Naive thymus-derived CD8-positive, alpha-beta T cell (primary cell): ENCODE data around the gene CLUH. TPM values are rescaled to one million over a fixed set of nuclear protein-coding genes. Genes with fewer than 3 reads are reported as not detected.

ENCODE experiments used
- ATAC-seq, 2 donors: fragments of 150-1000 bp; cut with Tn5 transposase in 1 of 2; sonication (Bioruptor Pico), chemical (Tn5 transposase) in 1 of 2; 1 replicate in 1 of 2; 2 replicates in 1 of 2; pipeline ENCODE4 v1.10.0; 2021; ENCODE audit warnings: mild to moderate bottlenecking in 2 of 2, moderate library complexity in 2 of 2
- POLR2A ChIA-PET: fragments of 350-600 bp; sonication (Branson Sonifier 250); formaldehyde crosslinking; loops from one replicate; lab custom pipeline; 2021; ENCODE audit warnings: antibody characterized with exemption; lab: Charles Lee
- DNase-seq, 10 donors: peaks; one replicate each; pipeline versions ENCODE4 v3.0.0 to v3.0.0-alpha.2; 2020 to 2022
- H3K27ac Mint-ChIP-seq, 10 donors: one replicate each; pipeline ENCODE4 v1.8.0; 2020 to 2022; ENCODE audit warnings: mild to moderate bottlenecking in 10 of 10, mixed read lengths in 10 of 10, moderate library complexity in 4 of 10, inconsistent platforms in 1 of 10
- H3K27me3 Mint-ChIP-seq, 5 donors: one replicate each; pipeline ENCODE4 v1.8.0; 2021 to 2022; ENCODE audit warnings: mixed read lengths in 5 of 5
- H3K36me3 Mint-ChIP-seq, 3 donors: one replicate each; pipeline ENCODE4 v1.8.0; 2020 to 2022; ENCODE audit warnings: mixed read lengths in 3 of 3, mild to moderate bottlenecking in 2 of 3, inconsistent platforms in 1 of 3
- H3K4me1 Mint-ChIP-seq, 4 donors: one replicate each; pipeline ENCODE4 v1.8.0; 2021 to 2022; ENCODE audit warnings: mixed read lengths in 4 of 4
- H3K4me3 Mint-ChIP-seq, 10 donors: one replicate each; pipeline ENCODE4 v1.8.0; 2020 to 2022; ENCODE audit warnings: mild to moderate bottlenecking in 10 of 10, mixed read lengths in 10 of 10, moderate library complexity in 6 of 10, inconsistent platforms in 1 of 10
- H3K9me3 Mint-ChIP-seq, 9 donors: one replicate each; pipeline ENCODE4 v1.8.0; 2020 to 2022; ENCODE audit warnings: mixed read lengths in 9 of 9, mild to moderate bottlenecking in 3 of 9, inconsistent platforms in 1 of 9, moderate library complexity in 1 of 9
- polyA plus RNA-seq, 3 donors: library from polyadenylated mRNA; unstranded; fragments of 300-500 nt; fragmentation: Illumina TruSeq; gene quantifications; one replicate each; pipeline ENCODE4 v1.2.3, GENCODE V29; 2021
- total RNA-seq, 8 experiments: library from RNA in 2 of 8; stranded (reverse) in 2 of 8; gene quantifications; one replicate each; pipeline ENCODE4 v1.2.3 and lab custom pipeline; 2021 to 2026

Gene CLUH, protein sequence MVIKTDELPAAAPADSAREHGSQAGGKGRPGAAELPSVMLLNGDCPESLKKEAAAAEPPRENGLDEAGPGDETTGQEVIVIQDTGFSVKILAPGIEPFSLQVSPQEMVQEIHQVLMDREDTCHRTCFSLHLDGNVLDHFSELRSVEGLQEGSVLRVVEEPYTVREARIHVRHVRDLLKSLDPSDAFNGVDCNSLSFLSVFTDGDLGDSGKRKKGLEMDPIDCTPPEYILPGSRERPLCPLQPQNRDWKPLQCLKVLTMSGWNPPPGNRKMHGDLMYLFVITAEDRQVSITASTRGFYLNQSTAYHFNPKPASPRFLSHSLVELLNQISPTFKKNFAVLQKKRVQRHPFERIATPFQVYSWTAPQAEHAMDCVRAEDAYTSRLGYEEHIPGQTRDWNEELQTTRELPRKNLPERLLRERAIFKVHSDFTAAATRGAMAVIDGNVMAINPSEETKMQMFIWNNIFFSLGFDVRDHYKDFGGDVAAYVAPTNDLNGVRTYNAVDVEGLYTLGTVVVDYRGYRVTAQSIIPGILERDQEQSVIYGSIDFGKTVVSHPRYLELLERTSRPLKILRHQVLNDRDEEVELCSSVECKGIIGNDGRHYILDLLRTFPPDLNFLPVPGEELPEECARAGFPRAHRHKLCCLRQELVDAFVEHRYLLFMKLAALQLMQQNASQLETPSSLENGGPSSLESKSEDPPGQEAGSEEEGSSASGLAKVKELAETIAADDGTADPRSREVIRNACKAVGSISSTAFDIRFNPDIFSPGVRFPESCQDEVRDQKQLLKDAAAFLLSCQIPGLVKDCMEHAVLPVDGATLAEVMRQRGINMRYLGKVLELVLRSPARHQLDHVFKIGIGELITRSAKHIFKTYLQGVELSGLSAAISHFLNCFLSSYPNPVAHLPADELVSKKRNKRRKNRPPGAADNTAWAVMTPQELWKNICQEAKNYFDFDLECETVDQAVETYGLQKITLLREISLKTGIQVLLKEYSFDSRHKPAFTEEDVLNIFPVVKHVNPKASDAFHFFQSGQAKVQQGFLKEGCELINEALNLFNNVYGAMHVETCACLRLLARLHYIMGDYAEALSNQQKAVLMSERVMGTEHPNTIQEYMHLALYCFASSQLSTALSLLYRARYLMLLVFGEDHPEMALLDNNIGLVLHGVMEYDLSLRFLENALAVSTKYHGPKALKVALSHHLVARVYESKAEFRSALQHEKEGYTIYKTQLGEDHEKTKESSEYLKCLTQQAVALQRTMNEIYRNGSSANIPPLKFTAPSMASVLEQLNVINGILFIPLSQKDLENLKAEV (N-terminal part only)
- 10 to 100 TPM; 48.6 to 57.1 TPM for total RNA-seq
- polyA plus RNA-seq: 10 to 100 TPM in 1 of 3 donors, 1 to 10 TPM in 2; 8.2 to 15.3 (median 8.7) TPM
- 43.8 to 437 (median 80.3) reads per million in 6 experiments for total RNA-seq (lab: John Stamatoyannopoulos, UW)

DNA sequence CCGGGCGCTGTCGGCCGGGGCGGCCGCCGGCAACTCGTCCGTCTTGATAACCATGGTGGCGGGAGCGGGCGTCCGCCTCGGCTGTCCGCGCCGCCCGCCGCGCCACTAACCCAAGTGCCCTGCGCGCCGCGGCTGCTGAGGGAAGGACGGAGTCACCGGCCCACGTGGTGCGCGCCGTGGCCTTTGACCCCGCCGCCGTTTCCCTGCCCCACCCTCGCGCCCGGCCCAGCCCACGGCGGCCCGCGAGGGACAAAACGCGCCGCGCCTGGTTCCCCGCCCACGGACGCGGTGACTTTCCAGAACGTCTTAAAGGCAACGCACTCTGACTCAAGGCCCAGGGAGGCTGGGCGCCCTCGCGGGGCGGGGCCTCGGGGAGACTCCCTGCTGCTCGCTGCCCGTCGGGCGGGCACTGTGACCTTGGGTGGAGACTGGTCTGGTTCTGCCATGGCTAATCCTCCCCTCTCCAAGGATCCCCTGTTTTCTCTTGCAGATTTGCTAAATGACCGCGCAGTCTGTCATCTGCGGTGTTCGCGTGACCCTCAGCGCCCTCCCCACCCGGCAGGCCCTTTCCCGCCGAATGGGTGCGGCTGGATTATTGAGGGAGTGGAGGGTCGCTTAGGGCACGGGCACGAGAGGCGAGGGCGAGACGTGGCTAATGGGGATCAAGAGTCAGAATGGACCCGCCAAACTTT lies at the start of gene CLUH:
Gene CLUH, minus strand, starts transcription at position 157 of the 692 bp plus-strand sequence. Its CDS starts 103 bp downstream, at position 54.
- ATAC-seq: peak; percentile 92 to 93
- Mint-ChIP-seq H3K9me3 (no peaks in the 10 kb centered on the region), H3K27ac (peak within 1 kb of the TSS; percentile 69 to 92 (median 86)), H3K27me3 (no peaks in the 10 kb centered on the region), H3K36me3 (no peaks in the 10 kb centered on the region), H3K4me3 (peak within 1 kb of the TSS; percentile 80 to 93 (median 87)), H3K4me1 (peaks cover 28 to 48% (median 42%) of the 10 kb centered on the region in 4 donors)
- POLR2A ChIA-PET: no interaction called here
- peak; percentile 91 to 96 (median 94) for DNase-seq

DNA sequence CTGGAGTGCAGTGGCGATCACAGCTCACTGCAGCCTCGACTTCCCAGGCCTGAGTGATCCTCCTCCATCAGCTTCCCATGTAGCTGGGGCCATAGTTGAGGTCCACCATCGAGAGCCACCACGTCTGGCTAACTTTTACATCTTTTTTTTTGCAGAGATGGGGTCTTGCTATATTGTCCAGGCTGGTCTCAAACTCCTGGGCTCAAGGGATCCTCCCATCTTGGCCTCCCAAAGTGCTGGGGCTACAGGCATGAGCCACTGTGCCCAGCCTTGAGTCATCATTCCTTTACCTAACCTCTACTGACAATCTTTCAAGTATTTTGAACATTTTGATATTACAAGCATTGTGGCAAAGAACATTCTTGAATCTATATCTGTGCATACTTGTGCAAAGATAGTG lies 47.3 kb upstream of the CLUH start:
- POLR2A ChIA-PET: no interaction called here
- no peak for DNase-seq
- Mint-ChIP-seq H3K27me3 (peaks cover 22 to 65% (median 37%) of the 10 kb centered on the region in 5 donors), H3K4me3 (no peak overlapping the region), H3K4me1 (peaks cover 0 to 12% (median 5%) of the 10 kb centered on the region in 4 donors), H3K9me3 (peaks cover 0 to 4% (median 0%) of the 10 kb centered on the region in 9 donors), H3K27ac (no peak overlapping the region), H3K36me3 (peaks cover 2 to 4% (median 3%) of the 10 kb centered on the region in 3 donors)
- ATAC-seq: no peak

DNA sequence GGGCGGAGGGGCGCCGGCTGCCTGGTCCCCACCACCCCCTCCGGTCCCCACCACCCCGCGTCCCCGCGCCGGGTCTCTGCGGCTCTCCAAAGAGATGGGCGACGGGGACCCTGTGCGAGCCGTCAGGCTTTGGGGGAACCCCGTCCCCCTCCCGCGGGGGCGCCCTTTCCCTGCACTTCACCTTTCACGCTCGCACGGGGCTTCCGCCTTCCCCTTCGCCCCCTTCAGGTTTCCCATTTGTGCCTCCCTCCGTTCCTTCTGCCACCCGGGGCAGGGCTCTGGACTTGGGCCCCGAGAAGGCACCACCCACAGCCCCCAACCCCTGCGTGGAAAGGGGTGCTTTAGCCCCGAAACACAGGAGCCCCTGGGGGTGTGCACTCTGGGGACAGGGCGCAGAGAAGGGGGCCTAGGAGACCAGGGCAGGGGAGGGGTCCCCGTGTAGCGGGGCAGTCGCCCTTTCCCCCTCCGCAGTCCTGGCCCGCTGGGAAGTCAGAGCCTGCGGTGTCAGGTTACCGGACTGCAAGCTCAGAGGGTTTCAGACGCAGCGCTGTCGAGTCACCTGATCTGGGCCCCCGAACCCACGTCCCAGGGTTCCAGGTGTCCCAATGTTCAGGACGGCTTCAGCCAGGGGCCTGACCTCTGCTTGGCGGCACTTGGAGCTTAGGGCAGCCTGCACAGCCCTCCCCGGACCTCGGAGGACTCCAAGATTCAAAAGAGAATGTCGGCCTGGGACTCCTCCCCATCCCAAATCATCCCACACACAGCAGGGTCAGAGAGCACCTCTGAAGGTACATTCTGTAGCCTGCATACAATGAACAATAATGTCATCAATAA lies 44.5 kb upstream of the CLUH start:
- H3K27me3 Mint-ChIP-seq: peaks cover 20 to 75% (median 37%) of the 10 kb centered on the region in 5 donors
- POLR2A ChIA-PET: interaction anchor here (1.0 kb wide), 1 partner anchor 31 kb away, joined by 3 read pairs; no protein-coding TSS in a partner anchor
- H3K9me3 Mint-ChIP-seq: peaks cover 0 to 4% (median 0%) of the 10 kb centered on the region in 9 donors
- DNase-seq (no peak), ATAC-seq (no peak)
- peaks cover 0 to 12% (median 5%) of the 10 kb centered on the region in 4 donors for H3K4me1 Mint-ChIP-seq
- peaks cover 2 to 4% (median 3%) of the 10 kb centered on the region in 3 donors for H3K36me3 Mint-ChIP-seq
- H3K4me3 Mint-ChIP-seq: peak overlapping the region in 7 of 10 donors; percentile 10 to 67 (median 37)
- no peak overlapping the region for H3K27ac Mint-ChIP-seq

DNA sequence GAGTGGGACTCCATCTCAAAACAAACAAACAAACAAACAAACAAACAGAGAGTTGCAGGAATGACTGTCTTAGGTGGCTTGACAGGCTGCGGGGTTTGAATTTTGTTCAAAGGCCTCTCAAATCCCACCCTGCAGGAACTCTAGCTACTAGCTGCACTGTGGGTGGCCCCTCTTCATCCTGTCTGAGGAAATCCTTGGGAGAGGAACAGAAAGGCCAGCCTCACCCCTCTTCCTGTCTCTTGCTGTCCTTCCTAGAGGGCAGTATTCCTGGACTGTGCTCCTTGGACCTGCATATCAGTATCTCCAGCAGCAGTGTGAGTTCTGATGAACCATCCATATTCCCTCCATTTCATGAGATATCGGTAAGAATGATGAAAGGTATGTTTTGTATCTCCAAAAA lies 39.9 kb upstream of the CLUH start:
- POLR2A ChIA-PET: no interaction called here
- ATAC-seq (no peak), DNase-seq (no peak)
- H3K27me3 Mint-ChIP-seq: peaks cover 16 to 69% (median 35%) of the 10 kb centered on the region in 5 donors
- H3K36me3 Mint-ChIP-seq: peaks cover 0 to 4% (median 3%) of the 10 kb centered on the region in 3 donors
- no peak overlapping the region for H3K4me3 Mint-ChIP-seq
- no peak overlapping the region for H3K27ac Mint-ChIP-seq
- H3K9me3 Mint-ChIP-seq: peaks cover 0 to 9% (median 0%) of the 10 kb centered on the region in 9 donors
- peaks cover 0 to 9% (median 4%) of the 10 kb centered on the region in 4 donors for H3K4me1 Mint-ChIP-seq

DNA sequence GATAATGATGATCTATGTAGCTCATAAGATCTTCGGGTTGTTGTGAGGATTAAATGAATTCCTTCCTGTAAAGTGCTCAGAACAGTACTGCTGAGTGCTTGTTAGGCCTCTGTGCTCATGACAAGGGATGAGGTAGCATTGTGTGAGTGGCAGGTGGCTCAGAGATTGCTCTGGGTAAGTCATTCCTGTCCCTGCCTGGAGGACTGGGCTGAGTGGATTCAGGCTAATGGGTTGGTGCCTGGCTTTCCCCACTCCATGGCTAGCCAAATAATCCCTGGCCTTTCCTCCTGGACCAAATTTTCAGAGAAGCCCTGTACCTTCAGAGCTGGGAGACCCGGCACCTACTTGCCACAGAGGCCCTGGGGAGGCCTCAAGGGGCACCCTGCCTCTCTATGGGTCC lies 39.2 kb upstream of the CLUH start:
- DNase-seq: no peak
- ATAC-seq: no peak
- peaks cover 0 to 4% (median 3%) of the 10 kb centered on the region in 3 donors for H3K36me3 Mint-ChIP-seq
- H3K4me3 Mint-ChIP-seq: no peak overlapping the region
- H3K27me3 Mint-ChIP-seq: peaks cover 15 to 68% (median 34%) of the 10 kb centered on the region in 5 donors
- POLR2A ChIA-PET: no interaction called here
- peaks cover 0 to 7% (median 2%) of the 10 kb centered on the region in 4 donors for H3K4me1 Mint-ChIP-seq
- no peak overlapping the region for H3K27ac Mint-ChIP-seq
- H3K9me3 Mint-ChIP-seq: peaks cover 0 to 9% (median 0%) of the 10 kb centered on the region in 9 donors

DNA sequence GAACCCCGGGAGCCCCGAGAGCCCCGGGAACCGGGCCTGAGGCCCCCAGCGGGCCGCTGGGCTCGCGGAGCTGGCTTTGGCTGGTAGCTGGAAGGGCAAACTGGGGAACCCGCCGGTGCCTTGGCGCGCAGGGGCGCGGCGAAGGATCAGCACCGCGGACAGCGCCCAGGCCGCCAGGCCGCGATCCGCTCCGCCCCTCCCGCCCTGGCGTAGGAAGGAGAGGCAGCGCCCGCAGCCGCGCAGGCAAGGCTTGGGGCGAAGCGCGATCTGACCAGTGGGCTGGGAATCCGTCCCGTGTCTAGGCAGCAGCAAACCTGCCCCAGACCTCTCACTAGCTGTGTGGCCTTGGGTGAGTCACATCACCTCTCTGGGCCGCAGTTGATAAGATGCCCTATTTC lies 38.2 kb upstream of the CLUH start:
- peaks cover 0 to 4% (median 3%) of the 10 kb centered on the region in 3 donors for H3K36me3 Mint-ChIP-seq

DNA sequence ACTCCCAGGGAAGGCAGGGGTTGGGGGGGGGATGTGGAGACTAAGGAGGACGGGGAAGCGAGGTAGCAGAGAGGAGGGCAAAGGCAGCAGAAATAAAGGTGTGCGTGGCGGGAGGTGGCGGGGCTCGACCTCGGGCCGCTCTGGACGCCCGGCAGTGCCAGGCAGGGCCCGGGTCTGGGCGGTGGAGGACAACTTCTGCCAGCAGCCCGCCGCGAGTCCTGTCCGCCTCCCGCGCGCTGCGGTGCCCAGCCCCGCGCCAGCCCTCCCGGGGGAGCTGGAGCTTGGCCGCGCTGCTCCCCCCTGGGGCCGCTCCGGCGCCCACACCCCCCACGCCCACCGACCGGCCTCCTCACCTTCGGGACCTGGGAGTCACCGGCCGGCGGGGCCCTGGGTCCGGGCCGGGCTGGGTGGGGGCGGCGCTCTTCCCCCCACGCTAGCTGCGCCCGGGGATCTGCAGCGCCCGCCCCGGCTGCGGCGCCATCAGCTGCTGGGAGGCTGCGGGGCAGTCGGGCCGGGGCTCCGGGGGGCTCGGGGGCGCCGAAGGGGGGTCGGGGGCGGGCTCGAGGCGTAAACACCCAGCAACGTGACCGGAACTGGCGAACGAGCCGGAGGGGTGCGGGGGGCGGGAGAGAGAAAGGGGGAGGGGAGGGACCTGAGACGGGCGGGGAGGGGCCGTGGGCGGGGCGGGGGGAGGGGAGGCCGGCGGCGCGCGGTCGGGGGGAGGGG lies 37.7 kb upstream of the CLUH start, which contains the start of gene CCDC92B:
Gene CCDC92B, minus strand, starts transcription at position 595 of the 726 bp plus-strand sequence. CDS start 14,507 bp downstream, outside the sequence.
- H3K4me3 Mint-ChIP-seq: no peak within 1 kb of the TSS

More for the DNA sequence above, 38.2 kb upstream of the CLUH start:
- POLR2A ChIA-PET: no interaction called here
- Mint-ChIP-seq H3K9me3 (peaks cover 0 to 9% (median 0%) of the 10 kb centered on the region in 9 donors), H3K4me3 (no peak overlapping the region), H3K27me3 (peaks cover 19 to 73% (median 41%) of the 10 kb centered on the region in 5 donors), H3K4me1 (peaks cover 0 to 4% (median under 1%) of the 10 kb centered on the region in 4 donors), H3K27ac (no peak overlapping the region)
- peak; percentile 98 to 100 for ATAC-seq
- DNase-seq: peak; percentile 49 to 81 (median 72)

DNA sequence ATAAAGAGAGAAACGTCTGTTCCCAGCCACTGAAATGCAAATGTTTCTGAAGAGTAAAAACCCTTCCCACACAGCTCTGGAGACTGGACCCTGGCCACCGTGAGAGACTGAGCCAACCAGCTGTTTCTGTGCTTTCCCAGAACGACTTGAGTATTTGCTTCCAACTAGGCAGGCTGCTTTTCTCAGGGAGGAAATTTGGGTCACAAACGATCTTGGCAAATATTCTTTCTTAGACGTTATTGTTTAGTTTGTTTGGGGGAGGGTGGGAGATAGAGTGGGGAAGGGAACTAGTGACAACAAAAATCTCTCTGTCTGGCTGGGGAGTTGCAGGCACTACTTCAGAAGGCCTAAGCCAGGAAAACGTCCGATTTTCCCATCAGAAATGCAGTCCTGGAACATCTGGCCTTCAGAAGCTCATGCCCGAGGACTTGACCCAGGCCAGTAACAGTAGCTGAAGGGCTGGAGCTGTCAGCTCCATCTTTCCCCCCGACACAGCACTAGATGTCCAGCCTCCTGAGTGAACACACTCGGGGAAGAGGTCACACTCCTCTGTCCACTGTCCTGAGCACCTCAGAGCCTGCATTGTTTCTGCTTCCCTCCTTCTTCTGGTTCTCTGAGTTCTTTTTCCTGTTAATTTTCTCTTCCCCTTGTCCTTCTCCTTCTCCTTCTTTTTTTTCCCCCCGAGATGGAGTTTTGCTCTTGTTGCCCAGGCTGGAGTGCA lies 33.9 kb upstream of the CLUH start:
- no peak overlapping the region for H3K4me3 Mint-ChIP-seq
- DNase-seq: no peak
- peak overlapping the region in 1 of 10 donors; percentile 3 for H3K27ac Mint-ChIP-seq
- peaks cover 0 to 9% (median 0%) of the 10 kb centered on the region in 9 donors for H3K9me3 Mint-ChIP-seq
- peaks cover 24 to 66% (median 42%) of the 10 kb centered on the region in 5 donors for H3K27me3 Mint-ChIP-seq
- H3K36me3 Mint-ChIP-seq: peaks cover 0 to 4% (median 3%) of the 10 kb centered on the region in 3 donors
- no peak for ATAC-seq
- POLR2A ChIA-PET: no interaction called here
- H3K4me1 Mint-ChIP-seq: peaks cover 0 to 1% (median 0%) of the 10 kb centered on the region in 4 donors

More for the DNA sequence above, 37.7 kb upstream of the CLUH start, which contains the start of gene CCDC92B:
- DNase-seq (no peak), ATAC-seq (no peak)
- Mint-ChIP-seq H3K27me3 (peaks cover 23 to 73% (median 42%) of the 10 kb centered on the region in 5 donors), H3K36me3 (peaks cover 0 to 4% (median 3%) of the 10 kb centered on the region in 3 donors), H3K27ac (no peak within 1 kb of the TSS), H3K4me1 (peaks cover 0 to 1% (median 0%) of the 10 kb centered on the region in 4 donors), H3K9me3 (peaks cover 0 to 9% (median 0%) of the 10 kb centered on the region in 9 donors)
- POLR2A ChIA-PET: no interaction called here

DNA sequence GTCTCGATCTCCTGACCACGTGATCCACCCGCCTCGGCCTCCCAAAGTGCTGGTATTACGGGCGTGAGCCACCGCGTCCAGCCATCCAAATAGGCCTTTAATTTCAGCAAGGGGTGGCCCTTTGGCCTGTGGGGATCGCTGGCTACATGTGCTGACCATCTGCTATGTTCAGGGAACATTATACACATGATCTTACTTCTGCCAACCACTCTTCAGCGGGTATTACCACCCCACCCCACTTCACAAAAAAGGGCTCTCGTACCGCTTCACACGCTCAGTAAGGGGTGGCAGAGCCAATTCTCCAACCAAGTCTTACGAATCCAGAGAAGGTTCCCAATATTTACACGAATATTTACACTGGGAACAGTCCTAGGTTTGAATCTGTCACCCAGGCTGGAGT lies 26.1 kb upstream of the CLUH start:
- Mint-ChIP-seq H3K27me3 (peaks cover 4 to 30% (median 10%) of the 10 kb centered on the region in 5 donors), H3K4me3 (no peak overlapping the region), H3K27ac (no peak overlapping the region), H3K36me3 (no peaks in the 10 kb centered on the region), H3K9me3 (peaks cover 0 to 2% (median 0%) of the 10 kb centered on the region in 9 donors), H3K4me1 (peaks cover 0 to 2% (median 0%) of the 10 kb centered on the region in 4 donors)
- DNase-seq (no peak), ATAC-seq (no peak)
- POLR2A ChIA-PET: no interaction called here
